ENCODE data around the gene PLPP3. TPM values are rescaled to one million over a fixed set of nuclear protein-coding genes. Genes with fewer than 3 reads are reported as not detected.

PLPP3 gene
- total RNA-seq, 1 experiment from 2014 or later = 3.4 TPM

DNA sequence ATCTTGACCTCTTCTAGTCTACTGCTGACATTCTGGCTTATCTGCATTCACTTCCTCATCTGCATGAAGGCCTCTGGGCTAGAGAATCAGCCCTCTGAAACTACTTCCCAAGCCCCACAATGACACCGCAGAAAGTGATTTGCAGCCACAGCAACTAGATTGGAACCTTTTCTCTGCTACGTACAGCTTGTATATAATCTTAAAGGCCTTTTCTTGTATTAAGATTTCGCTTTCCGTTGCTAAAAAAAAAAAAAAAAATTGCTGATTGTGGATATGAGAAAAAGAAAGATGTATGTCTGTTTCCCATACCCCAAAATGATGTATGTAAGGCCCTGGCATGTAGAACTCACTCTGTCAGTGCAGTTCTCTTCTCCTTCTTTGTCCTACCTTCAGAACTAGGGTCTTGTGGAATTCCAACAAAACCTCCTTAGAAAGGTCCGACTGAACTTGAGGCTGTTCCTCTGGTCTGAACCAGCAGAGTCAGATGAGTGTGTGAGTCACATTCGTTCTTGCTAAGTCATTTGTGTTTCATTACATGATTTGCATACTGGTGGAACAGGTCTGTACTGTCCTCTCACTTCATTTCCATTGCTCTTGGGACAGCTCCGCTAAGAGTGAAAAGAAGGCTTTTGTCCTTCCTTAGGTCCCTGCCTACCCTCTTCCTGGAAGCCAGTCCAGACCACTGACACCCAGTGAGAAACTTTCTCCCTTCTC lies 62.7 kb downstream of the PLPP3 start:
- peaks cover 15 to 28% of the 10 kb centered on the region in 2 experiments; a peak in 3 of 4 replicates for H3K4me1 ChIP-seq (ENCODE audit: control insufficient read depth in 1 of 2, insufficient read depth in 2 of 2, low read length in 2 of 2)
- POLR2A ChIA-PET = no interaction called here
- DNase-seq (ENCODE audit: low read depth, low spot score) (peak; percentile 71), ATAC-seq (peak; percentile 90)
- no peaks in the 10 kb centered on the region for H3K27me3 ChIP-seq (ENCODE audit: insufficient read depth, low read length)
- H3K36me3 ChIP-seq (ENCODE audit: control insufficient read depth in 1 of 2, insufficient read depth in 2 of 2, low read length in 2 of 2) = no peaks in the 10 kb centered on the region
- H2AFZ ChIP-seq (ENCODE audit: low read depth, low read length, poor library complexity, severe bottlenecking) = no peak overlapping the region
- peak overlapping the region; percentile 80 for H3K4me2 ChIP-seq (ENCODE audit: low read length)
- CTCF ChIA-PET = no interaction called here
- RAD21 ChIA-PET (ENCODE audit: low non-redundant PET in 1 of 2, low total read pairs in 2 of 2, uncharacterized antibody in 2 of 2, unreplicated experiment in 2 of 2) = no interaction called here
- peak overlapping the region; percentile 49; the same call in 1 of the 2 replicates for H3K27ac ChIP-seq (ENCODE audit: low read depth, low read length)
- H3K9ac ChIP-seq (ENCODE audit: low read length) = peak overlapping the region; percentile 48
- no peaks in the 10 kb centered on the region for H3K79me2 ChIP-seq (ENCODE audit: insufficient read depth, low read length)
- H3K4me3 ChIP-seq (replicated peaks in 1 of 2; ENCODE audit: low read depth in 1 of 2, low read length in 2 of 2) = peak overlapping the region in 1 of 2 experiments; percentile 37; a peak in 2 of 4 replicates
- no peaks in the 10 kb centered on the region for H3K9me2 ChIP-seq (ENCODE audit: insufficient read depth)
- BruUV-seq (replicated peaks) = TSS peak; percentile 87
- intact Hi-C loops (cut with micrococcal nuclease) = no loop called here
- H3K9me3 ChIP-seq (ENCODE audit: control insufficient read depth in 1 of 2, insufficient read depth in 1 of 2, low read depth in 1 of 2, low read length in 2 of 2) = no peaks in the 10 kb centered on the region
- H4K20me1 ChIP-seq (ENCODE audit: insufficient read depth) = no peaks in the 10 kb centered on the region
- TF ChIP-seq EZH2 (IDR thresholded peaks at IDR 0.05) = no peak
- no peak for TF ChIP-seq CTCF (IDR thresholded peaks at IDR 0.05 in 2 of 3, conservative IDR thresholded peaks at IDR 0.05 in 1 of 3; ENCODE audit: borderline replicate concordance in 1 of 3, insufficient read depth in 1 of 3, low read depth in 2 of 3, low read length in 2 of 3)
- TF ChIP-seq ZNF274 (IDR thresholded peaks at IDR 0.05; ENCODE audit: low read depth, low read length) = no peak
- TF ChIP-seq ZFX (IDR thresholded peaks at IDR 0.05) = no peak
- peak; percentile 66 for TF ChIP-seq FOSL1 (IDR thresholded peaks at IDR 0.05; ENCODE audit: low read depth)
- no peak for TF ChIP-seq REST (IDR thresholded peaks at IDR 0.05; ENCODE audit: low read depth)
- no peak for TF ChIP-seq POLR2A (IDR thresholded peaks at IDR 0.05; ENCODE audit: borderline replicate concordance, extremely low read depth, insufficient read depth, insufficient read length)
- TF ChIP-seq MAX (IDR thresholded peaks at IDR 0.05) = peak; percentile 59
- peak; percentile 83 for TF ChIP-seq SP1 (IDR thresholded peaks at IDR 0.05; ENCODE audit: low read depth)
- peak; percentile 61 for TF ChIP-seq POLR2AphosphoS5 (IDR thresholded peaks at IDR 0.05; ENCODE audit: low read depth, low read length)
- no peak for TF ChIP-seq TCF7L2 (IDR thresholded peaks at IDR 0.05; ENCODE audit: borderline replicate concordance, extremely low read depth, insufficient read depth, insufficient read length)
- TF ChIP-seq CBX3 (IDR thresholded peaks at IDR 0.05; ENCODE audit: low read depth) = peak; percentile 89
- TF ChIP-seq SRF (IDR thresholded peaks at IDR 0.05; ENCODE audit: low read depth) = no peak; the same call in 1 of the 2 replicates
- TF ChIP-seq, protein P1, sequence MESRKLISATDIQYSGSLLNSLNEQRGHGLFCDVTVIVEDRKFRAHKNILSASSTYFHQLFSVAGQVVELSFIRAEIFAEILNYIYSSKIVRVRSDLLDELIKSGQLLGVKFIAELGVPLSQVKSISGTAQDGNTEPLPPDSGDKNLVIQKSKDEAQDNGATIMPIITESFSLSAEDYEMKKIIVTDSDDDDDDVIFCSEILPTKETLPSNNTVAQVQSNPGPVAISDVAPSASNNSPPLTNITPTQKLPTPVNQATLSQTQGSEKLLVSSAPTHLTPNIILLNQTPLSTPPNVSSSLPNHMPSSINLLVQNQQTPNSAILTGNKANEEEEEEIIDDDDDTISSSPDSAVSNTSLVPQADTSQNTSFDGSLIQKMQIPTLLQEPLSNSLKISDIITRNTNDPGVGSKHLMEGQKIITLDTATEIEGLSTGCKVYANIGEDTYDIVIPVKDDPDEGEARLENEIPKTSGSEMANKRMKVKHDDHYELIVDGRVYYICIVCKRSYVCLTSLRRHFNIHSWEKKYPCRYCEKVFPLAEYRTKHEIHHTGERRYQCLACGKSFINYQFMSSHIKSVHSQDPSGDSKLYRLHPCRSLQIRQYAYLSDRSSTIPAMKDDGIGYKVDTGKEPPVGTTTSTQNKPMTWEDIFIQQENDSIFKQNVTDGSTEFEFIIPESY (IDR thresholded peaks at IDR 0.05; ENCODE audit: extremely low read depth, insufficient replicate concordance, low read length) = no peak
- TF ChIP-seq, protein P2, sequence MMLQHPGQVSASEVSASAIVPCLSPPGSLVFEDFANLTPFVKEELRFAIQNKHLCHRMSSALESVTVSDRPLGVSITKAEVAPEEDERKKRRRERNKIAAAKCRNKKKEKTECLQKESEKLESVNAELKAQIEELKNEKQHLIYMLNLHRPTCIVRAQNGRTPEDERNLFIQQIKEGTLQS (IDR thresholded peaks at IDR 0.05) = no peak
- TF ChIP-seq YY1 (IDR thresholded peaks at IDR 0.05; ENCODE audit: extremely low read depth, insufficient replicate concordance, low read depth, low read length) = peak; percentile 15
- TF ChIP-seq SIN3A (IDR thresholded peaks at IDR 0.05; ENCODE audit: low read depth) = no peak
- TF ChIP-seq ELF1 (IDR thresholded peaks at IDR 0.05; ENCODE audit: borderline replicate concordance, low read depth) = no peak
- peak; percentile 78 for TF ChIP-seq JUND (IDR thresholded peaks at IDR 0.05)
- 0 out of 2 replicates have a peak, but pooled peaks have one; percentile 32 for TF ChIP-seq CEBPB (IDR thresholded peaks at IDR 0.05; ENCODE audit: low read depth)
